ENCODE data around the gene KCTD13. TPM values are rescaled to one million over a fixed set of nuclear protein-coding genes. Genes with fewer than 3 reads are reported as not detected.

The KCTD13 gene
- total and polyA plus RNA-seq, 2 of the 8 experiments (the other 6 are each of a cell fraction or from before 2014, with no cell fraction given) = 9.2 to 10.8 TPM

- Histone ChIP-seq H3K9me3 (ENCODE audit: insufficient read depth in 2 of 2, low read depth in 1 of 2, low read length in 1 of 2) (no peaks in the 10 kb centered on the region), H2BK120ac (replicated peaks; ENCODE audit: low read depth, low read length) (no peak overlapping the region), H3K79me2 (ENCODE audit: control insufficient read depth in 1 of 2, insufficient read depth in 2 of 2, low read length in 2 of 2) (no peaks in the 10 kb centered on the region), H3K4me2 (ENCODE audit: insufficient read depth in 1 of 2, low read depth in 2 of 2, low read length in 2 of 2) (no peak overlapping the region), H3K79me1 (ENCODE audit: low read depth, low read length) (0 out of 2 replicates have a peak, but pooled peaks cover 2% of the 10 kb centered on the region), H3K36me3 (ENCODE audit: control insufficient read depth in 2 of 4, insufficient read depth in 4 of 4, low read length in 3 of 4) (peaks cover 0 to 4% (median 0%) of the 10 kb centered on the region in 4 experiments; a peak in 2 of 8 replicates), H3K9ac (replicated peaks in 1 of 4; ENCODE audit: extremely low read depth in 1 of 4, low read depth in 3 of 4, low read length in 3 of 4) (no peak overlapping the region), H3K23ac (ENCODE audit: insufficient read length) (no peak overlapping the region), H2BK5ac (ENCODE audit: low read depth, low read length) (no peak overlapping the region), H3K14ac (ENCODE audit: insufficient read length) (no peak overlapping the region), H2AFZ (ENCODE audit: low read length) (no peak overlapping the region), H2BK15ac (ENCODE audit: low read length) (no peak overlapping the region), H3K4me1 (replicated peaks in 1 of 4; ENCODE audit: control insufficient read depth in 3 of 4, insufficient read depth in 4 of 4, low read length in 3 of 4) (peaks cover 0 to 6% (median 0%) of the 10 kb centered on the region in 4 experiments; a peak in 4 of 7 replicates), H3K56ac (replicated peaks; ENCODE audit: insufficient read length, low read depth, low read length) (no peak overlapping the region), H2AK5ac (ENCODE audit: low read depth, low read length) (no peak overlapping the region), H3K27ac (ENCODE audit: low read depth, low read length) (no peak overlapping the region), H4K91ac (replicated peaks; ENCODE audit: insufficient read length, low read length) (no peak overlapping the region), H4K20me1 (replicated peaks in 1 of 2; ENCODE audit: control insufficient read depth in 1 of 2, insufficient read depth in 2 of 2, low read length in 2 of 2) (no peaks in the 10 kb centered on the region), H3K27me3 (replicated peaks in 1 of 4; ENCODE audit: control insufficient read depth in 3 of 4, extremely low read depth in 1 of 4, insufficient read depth in 3 of 4, low read length in 3 of 4) (no peaks in the 10 kb centered on the region), H3K23me2 (ENCODE audit: low read depth, low read length) (peaks cover 8% of the 10 kb centered on the region; the same call in 1 of the 2 replicates), H3K4me3 (ENCODE audit: extremely low read depth in 1 of 4, insufficient read depth in 2 of 4, low read depth in 3 of 4, low read length in 4 of 4) (no peak overlapping the region), H2BK12ac (ENCODE audit: low read depth, low read length) (no peak overlapping the region), H3K18ac (ENCODE audit: extremely low read depth, low read length) (no peak overlapping the region), H4K8ac (ENCODE audit: extremely low read depth, insufficient read depth, low read length) (no peak overlapping the region), H3K4ac (replicated peaks; ENCODE audit: insufficient read length, low read depth, low read length) (no peak overlapping the region), H2BK20ac (ENCODE audit: low read length) (no peak overlapping the region), H4K5ac (ENCODE audit: insufficient read length, low read depth, low read length) (no peak overlapping the region)
- FAIRE-seq = no peak
- no peak for DNase-seq (ENCODE audit: low read depth in 1 of 2, low spot score in 2 of 2)
- ChIA-PET CTCF (ENCODE audit: partially characterized antibody) (no interaction called here), POLR2A (ENCODE audit: partially characterized antibody) (no interaction called here)
- 96% methylated on average over 11 of the region's 13 CpGs; no CpG with 5 or more reads in 1 of the 2 experiments for WGBS, 2 experiments (ENCODE audit: extremely low coverage in 1 of 2, insufficient coverage in 1 of 2, insufficient read length in 1 of 2, insufficient replicate concordance in 2 of 2, low coverage in 1 of 2, low lambda C conversion rate in 2 of 2, missing lambda C conversion rate in 1 of 2)
- no peak for TF ChIP-seq EGR1 (IDR thresholded peaks at IDR 0.05; ENCODE audit: borderline replicate concordance, low read depth, low read length)
- TF ChIP-seq NRF1 (IDR thresholded peaks at IDR 0.05; ENCODE audit: low read depth, low read length) = no peak
- no peak for TF ChIP-seq EZH2 (IDR thresholded peaks at IDR 0.05; ENCODE audit: low read depth, low read length, severe bottlenecking)
- TF ChIP-seq KDM4A (IDR thresholded peaks at IDR 0.05; ENCODE audit: low read depth, low read length, severe bottlenecking) = no peak
- no peak for TF ChIP-seq POLR2AphosphoS5 (IDR thresholded peaks at IDR 0.05; ENCODE audit: low read depth, low read length)
- TF ChIP-seq PHF8 (conservative IDR thresholded peaks at IDR 0.05; ENCODE audit: low read depth, low read length) = no peak
- no peak for TF ChIP-seq RXRA (IDR thresholded peaks at IDR 0.05; ENCODE audit: insufficient read depth, low read depth, low read length)
- no peak for TF ChIP-seq MAFK (IDR thresholded peaks at IDR 0.05; ENCODE audit: low read depth, low read length)
- TF ChIP-seq SAP30 (IDR thresholded peaks at IDR 0.05; ENCODE audit: insufficient read depth, insufficient replicate concordance, low read length) = no peak
- TF ChIP-seq YY1 (IDR thresholded peaks at IDR 0.05; ENCODE audit: low read depth, low read length) = no peak
Measured at GRCh38 chr16:29905668-29906067, 20.4 kb downstream of the KCTD13 start.

Data from H1 (cell line).